ENCODE data around the gene TTC7B.

- TF ChIP-seq CTCF (IDR thresholded peaks at IDR 0.05 in 2 of 3, conservative IDR thresholded peaks at IDR 0.05 in 1 of 3; ENCODE audit: insufficient read depth in 2 of 3, low read depth in 1 of 3, low read length in 3 of 3) = no peak
- TF ChIP-seq TBP (optimal IDR thresholded peaks at IDR 0.05; ENCODE audit: low read depth, low read length) = no peak
- TF ChIP-seq STAT5A (IDR thresholded peaks at IDR 0.05; ENCODE audit: borderline replicate concordance, low read length) = no peak
- no peak for TF ChIP-seq ZNF324 (CRISPR knock-in tag; IDR thresholded peaks at IDR 0.05)
- no peak for TF ChIP-seq HBP1 (CRISPR knock-in tag; IDR thresholded peaks at IDR 0.05)
- TF ChIP-seq SMARCB1 (IDR thresholded peaks at IDR 0.05; ENCODE audit: insufficient read length, low read depth) = no peak
- no peak for TF ChIP-seq POLR2A (conservative IDR thresholded peaks at IDR 0.05)
- TF ChIP-seq ZNF12 (CRISPR knock-in tag; IDR thresholded peaks at IDR 0.05) = no peak
- no peak for TF ChIP-seq RNF2 (IDR thresholded peaks at IDR 0.05)
- TF ChIP-seq PHTF2 (CRISPR knock-in tag; IDR thresholded peaks at IDR 0.05) = no peak
- TF ChIP-seq DPF2 (IDR thresholded peaks at IDR 0.05) = no peak
- TF ChIP-seq E2F1 (CRISPR knock-in tag; IDR thresholded peaks at IDR 0.05) = no peak
Measured at GRCh38 chr14:90607141-90607540, 209.1 kb downstream of the TTC7B start.

Data from K562 (cell line).